ENCODE measurements around the gene PPIL1.

Gene PPIL1

GRCh38 chr6:36874443-36875249 lies at the start of gene PPIL1:
TSS of gene PPIL1 (minus strand) at chr6:36874803. CDS start at chr6:36874772, 31 bp downstream.
- Histone ChIP-seq H3K27me3 (replicated peaks; ENCODE audit: insufficient read depth, low read length) (no peaks in the 10 kb centered on the region), H3K9me3 (replicated peaks; ENCODE audit: insufficient read depth, low read length) (no peaks in the 10 kb centered on the region), H3K9me2 (replicated peaks; ENCODE audit: insufficient read depth, low read length) (no peaks in the 10 kb centered on the region), H2AFZ (ENCODE audit: low read length) (peak within 1 kb of the TSS; percentile 95), H3K27ac (ENCODE audit: low read length) (peak within 1 kb of the TSS; percentile 54), H3K4me3 (ENCODE audit: low read length) (peak within 1 kb of the TSS; percentile 76), H4K20me1 (ENCODE audit: insufficient read depth, low read length) (no peaks in the 10 kb centered on the region), H3K36me3 (replicated peaks; ENCODE audit: insufficient read depth, low read length) (no peaks in the 10 kb centered on the region), H3K79me2 (ENCODE audit: low read length) (peaks cover 31% of the 10 kb centered on the region), H3K4me2 (ENCODE audit: low read depth, low read length) (peak within 1 kb of the TSS; percentile 83), H3K4me1 (ENCODE audit: low read length) (peaks cover 8% of the 10 kb centered on the region), H3F3A (ENCODE audit: insufficient read depth, low read length) (no peaks in the 10 kb centered on the region), H3K9ac (ENCODE audit: low read length) (peak within 1 kb of the TSS; percentile 89)
- TF ChIP-seq EZH2 (optimal IDR thresholded peaks at IDR 0.05; ENCODE audit: low read depth, low read length) = no peak
- no peak for TF ChIP-seq EZH2phosphoT487 (IDR thresholded peaks at IDR 0.05; ENCODE audit: low read length)
- TF ChIP-seq CTCF (IDR thresholded peaks at IDR 0.05; ENCODE audit: low read length) = no peak
- DNase-seq = peak; percentile 88

- Histone ChIP-seq H3K79me2 (ENCODE audit: low read length) (no peaks in the 10 kb centered on the region), H3K4me2 (ENCODE audit: low read depth, low read length) (no peak overlapping the region), H2AFZ (ENCODE audit: low read length) (no peak overlapping the region), H3K9ac (ENCODE audit: low read length) (no peak overlapping the region), H3K4me1 (ENCODE audit: low read length) (no peaks in the 10 kb centered on the region), H3K9me2 (replicated peaks; ENCODE audit: insufficient read depth, low read length) (no peaks in the 10 kb centered on the region), H3K36me3 (replicated peaks; ENCODE audit: insufficient read depth, low read length) (no peaks in the 10 kb centered on the region), H3K27me3 (replicated peaks; ENCODE audit: insufficient read depth, low read length) (no peaks in the 10 kb centered on the region), H3F3A (ENCODE audit: insufficient read depth, low read length) (no peaks in the 10 kb centered on the region), H3K27ac (ENCODE audit: low read length) (no peak overlapping the region), H4K20me1 (ENCODE audit: insufficient read depth, low read length) (no peaks in the 10 kb centered on the region), H3K9me3 (replicated peaks; ENCODE audit: insufficient read depth, low read length) (no peaks in the 10 kb centered on the region), H3K4me3 (ENCODE audit: low read length) (no peak overlapping the region)
- TF ChIP-seq CTCF (IDR thresholded peaks at IDR 0.05; ENCODE audit: low read length) (no peak), EZH2 (optimal IDR thresholded peaks at IDR 0.05; ENCODE audit: low read depth, low read length) (no peak), EZH2phosphoT487 (IDR thresholded peaks at IDR 0.05; ENCODE audit: low read length) (no peak)
- DNase-seq = no peak
Observed at GRCh38 chr6:36924131-36924530, 49.5 kb upstream of the PPIL1 start.

GRCh38 chr6:36920546-36920945 lies 45.9 kb upstream of the PPIL1 start:
- H3K9me2 ChIP-seq (replicated peaks; ENCODE audit: insufficient read depth, low read length) = no peaks in the 10 kb centered on the region
- no peaks in the 10 kb centered on the region for H3K79me2 ChIP-seq (ENCODE audit: low read length)
- no peaks in the 10 kb centered on the region for H4K20me1 ChIP-seq (ENCODE audit: insufficient read depth, low read length)
- no peaks in the 10 kb centered on the region for H3K27me3 ChIP-seq (replicated peaks; ENCODE audit: insufficient read depth, low read length)
- H3F3A ChIP-seq (ENCODE audit: insufficient read depth, low read length) = no peaks in the 10 kb centered on the region
- no peaks in the 10 kb centered on the region for H3K36me3 ChIP-seq (replicated peaks; ENCODE audit: insufficient read depth, low read length)
- no peak overlapping the region for H2AFZ ChIP-seq (ENCODE audit: low read length)
- no peak overlapping the region for H3K4me2 ChIP-seq (ENCODE audit: low read depth, low read length)
- DNase-seq = no peak
- no peaks in the 10 kb centered on the region for H3K4me1 ChIP-seq (ENCODE audit: low read length)
- no peak overlapping the region for H3K27ac ChIP-seq (ENCODE audit: low read length)
- no peak overlapping the region for H3K4me3 ChIP-seq (ENCODE audit: low read length)
- no peak overlapping the region for H3K9ac ChIP-seq (ENCODE audit: low read length)
- H3K9me3 ChIP-seq (replicated peaks; ENCODE audit: insufficient read depth, low read length) = no peaks in the 10 kb centered on the region
- TF ChIP-seq CTCF (IDR thresholded peaks at IDR 0.05; ENCODE audit: low read length) (no peak), EZH2phosphoT487 (IDR thresholded peaks at IDR 0.05; ENCODE audit: low read length) (no peak), EZH2 (optimal IDR thresholded peaks at IDR 0.05; ENCODE audit: low read depth, low read length) (no peak)

Measured in MM.1S (cell line).